IPS-18c (cell line): ENCODE results near the gene ZNF71.

Experiments used
- H3K4me3 ChIP-seq: 2 replicates; pipeline ENCODE4 v1.7.0; 2013; ENCODE audit warnings: low read depth, mild to moderate bottlenecking, low read length, moderate library complexity; ENCODE audit not compliant: insufficient read depth
- H3K9me3 ChIP-seq: one replicate; pipeline ENCODE4 v1.6.1; 2013; ENCODE audit warnings: mild to moderate bottlenecking, low read length, moderate library complexity; ENCODE audit not compliant: control insufficient read depth, insufficient read depth

The ZNF71 gene

GRCh38 chr19:56611288-56611687 lies 16.2 kb downstream of the ZNF71 start:
- Histone ChIP-seq H3K9me3 (no peaks in the 10 kb centered on the region), H3K4me3 (no peak overlapping the region)

GRCh38 chr19:56612737-56613136 lies 17.6 kb downstream of the ZNF71 start:
- Histone ChIP-seq H3K9me3 (no peaks in the 10 kb centered on the region), H3K4me3 (no peak overlapping the region)

- Histone ChIP-seq H3K9me3 (no peaks in the 10 kb centered on the region), H3K4me3 (no peak overlapping the region)
These were observed 18.5 kb downstream of the ZNF71 start for GRCh38 chr19:56613639-56614038.

- H3K4me3 ChIP-seq: no peak overlapping the region
- peaks cover 5% of the 10 kb centered on the region for H3K9me3 ChIP-seq
These were observed 22.4 kb downstream of the ZNF71 start for GRCh38 chr19:56617531-56617930.

- H3K9me3 ChIP-seq: peaks cover 11% of the 10 kb centered on the region
- H3K4me3 ChIP-seq: no peak overlapping the region
These were observed 24.0 kb downstream of the ZNF71 start for GRCh38 chr19:56619121-56619520.

GRCh38 chr19:56622374-56622773 lies 27.3 kb downstream of the ZNF71 start:
- Histone ChIP-seq H3K4me3 (no peak overlapping the region), H3K9me3 (peaks cover 16% of the 10 kb centered on the region)

- H3K9me3 ChIP-seq: peaks cover 18% of the 10 kb centered on the region
- no peak overlapping the region for H3K4me3 ChIP-seq
These were observed 27.9 kb downstream of the ZNF71 start for GRCh38 chr19:56623006-56623405.

- Histone ChIP-seq H3K9me3 (peaks cover 19% of the 10 kb centered on the region), H3K4me3 (no peak overlapping the region)
These were observed 30.6 kb downstream of the ZNF71 start for GRCh38 chr19:56625708-56626107.

GRCh38 chr19:56633021-56633420 lies 37.9 kb downstream of the ZNF71 start:
- Histone ChIP-seq H3K4me3 (no peak overlapping the region), H3K9me3 (peaks cover 14% of the 10 kb centered on the region)

- H3K9me3 ChIP-seq: peaks cover 18% of the 10 kb centered on the region
- H3K4me3 ChIP-seq: no peak overlapping the region
These were observed 43.0 kb downstream of the ZNF71 start for GRCh38 chr19:56637976-56638555.

GRCh38 chr19:56639217-56639616 lies 44.1 kb downstream of the ZNF71 start:
- Histone ChIP-seq H3K9me3 (peaks cover 22% of the 10 kb centered on the region), H3K4me3 (no peak overlapping the region)

GRCh38 chr19:56642711-56643459 lies 47.8 kb downstream of the ZNF71 start, which contains the start of gene SMIM17:
Gene SMIM17 (plus strand): TSS chr19:56643159. CDS start chr19:56645668, 2,509 bp downstream.
- no peak within 1 kb of the TSS; the same call in 1 of the 2 replicates for H3K4me3 ChIP-seq
- H3K9me3 ChIP-seq: peaks cover 25% of the 10 kb centered on the region

- Histone ChIP-seq H3K4me3 (no peak overlapping the region; the same call in 1 of the 2 replicates), H3K9me3 (peaks cover 27% of the 10 kb centered on the region)
These were observed 48.4 kb downstream of the ZNF71 start for GRCh38 chr19:56643460-56643955.

GRCh38 chr19:56654151-56654550 lies 59.0 kb downstream of the ZNF71 start:
- H3K4me3 ChIP-seq: no peak overlapping the region
- peaks cover 23% of the 10 kb centered on the region for H3K9me3 ChIP-seq

GRCh38 chr19:56660381-56661107 lies 65.4 kb downstream of the ZNF71 start:
- H3K9me3 ChIP-seq: peaks cover 31% of the 10 kb centered on the region
- H3K4me3 ChIP-seq: no peak overlapping the region

GRCh38 chr19:56661248-56661647 lies 66.1 kb downstream of the ZNF71 start:
- Histone ChIP-seq H3K9me3 (peaks cover 36% of the 10 kb centered on the region), H3K4me3 (no peak overlapping the region)

GRCh38 chr19:56663931-56664500 lies 68.9 kb downstream of the ZNF71 start:
- Histone ChIP-seq H3K9me3 (peaks cover 47% of the 10 kb centered on the region), H3K4me3 (no peak overlapping the region)
